ENCODE results near the gene LRMDA.

The LRMDA gene

GRCh38 chr10:76268530-76268929 lies 837.1 kb downstream of the LRMDA start:
- CTCF ChIA-PET: interaction anchor here (0.6 kb wide), 1 partner anchor 231 kb away, joined by 4 read pairs; no protein-coding TSS in a partner anchor
- POLR2A ChIA-PET: no interaction called here
- no peaks in the 10 kb centered on the region for H3K4me1 ChIP-seq (ENCODE audit: control insufficient read depth, insufficient read depth, low read length)
- TF ChIP-seq ZBTB7A (tag by site-specific recombination; IDR thresholded peaks at IDR 0.05; ENCODE audit: low read depth) (no peak), ZNF112 (tag by site-specific recombination; IDR thresholded peaks at IDR 0.05) (no peak), ZNF560 (tag by site-specific recombination; IDR thresholded peaks at IDR 0.05; ENCODE audit: borderline replicate concordance) (no peak), ZNF747 (tag by site-specific recombination; IDR thresholded peaks at IDR 0.05) (no peak), ZNF274 (IDR thresholded peaks at IDR 0.05; ENCODE audit: low read length) (no peak), ZNF274 (tag by site-specific recombination; IDR thresholded peaks at IDR 0.05; ENCODE audit: borderline replicate concordance) (no peak), INSM2 (tag by site-specific recombination; IDR thresholded peaks at IDR 0.05) (no peak), ZNF37A (tag by site-specific recombination; IDR thresholded peaks at IDR 0.05) (no peak), ZBTB8A (tag by site-specific recombination; IDR thresholded peaks at IDR 0.05) (no peak), ZNF600 (tag by site-specific recombination; IDR thresholded peaks at IDR 0.05) (no peak), ZNF558 (tag by site-specific recombination; IDR thresholded peaks at IDR 0.05) (no peak), ZNF626 (tag by site-specific recombination; IDR thresholded peaks at IDR 0.05) (no peak), ZSCAN30 (tag by site-specific recombination; IDR thresholded peaks at IDR 0.05) (no peak), ZNF155 (tag by site-specific recombination; IDR thresholded peaks at IDR 0.05) (no peak), KLF17 (tag by site-specific recombination; IDR thresholded peaks at IDR 0.05) (no peak), ZFP41 (tag by site-specific recombination; IDR thresholded peaks at IDR 0.05; ENCODE audit: borderline replicate concordance) (no peak), PRDM10 (tag by site-specific recombination; IDR thresholded peaks at IDR 0.05) (no peak), SP3 (tag by site-specific recombination; IDR thresholded peaks at IDR 0.05) (no peak), ZNF433 (tag by site-specific recombination; IDR thresholded peaks at IDR 0.05; ENCODE audit: low read depth) (no peak)
- no peaks in the 10 kb centered on the region for H3K9me3 ChIP-seq (ENCODE audit: control insufficient read depth, insufficient read depth, low read depth, low read length)
- no peaks in the 10 kb centered on the region for H3K36me3 ChIP-seq (ENCODE audit: control insufficient read depth in 2 of 2, insufficient read depth in 1 of 2, low read length in 2 of 2)
- H3K4me3 ChIP-seq (ENCODE audit: low read depth, low read length): no peak overlapping the region
- H3K27ac ChIP-seq (ENCODE audit: extremely low read depth, low read depth, low read length): no peak overlapping the region

- H3K36me3 ChIP-seq (ENCODE audit: control insufficient read depth in 2 of 2, insufficient read depth in 1 of 2, low read length in 2 of 2): no peaks in the 10 kb centered on the region
- ChIA-PET CTCF (no interaction called here), POLR2A (no interaction called here)
- no peaks in the 10 kb centered on the region for H3K4me1 ChIP-seq (ENCODE audit: control insufficient read depth, insufficient read depth, low read length)
- no peaks in the 10 kb centered on the region for H3K9me3 ChIP-seq (ENCODE audit: control insufficient read depth, insufficient read depth, low read depth, low read length)
- no peak overlapping the region for H3K27ac ChIP-seq (ENCODE audit: extremely low read depth, low read depth, low read length)
- no peak overlapping the region for H3K4me3 ChIP-seq (ENCODE audit: low read depth, low read length)
- no peak for TF ChIP-seq KLF8 (tag by site-specific recombination; IDR thresholded peaks at IDR 0.05)
- TF ChIP-seq ZNF623 (tag by site-specific recombination; IDR thresholded peaks at IDR 0.05): no peak
- no peak for TF ChIP-seq RBAK (tag by site-specific recombination; IDR thresholded peaks at IDR 0.05)
- TF ChIP-seq SALL2 (tag by site-specific recombination; IDR thresholded peaks at IDR 0.05; ENCODE audit: borderline replicate concordance): no peak
- TF ChIP-seq KLF16 (tag by site-specific recombination; IDR thresholded peaks at IDR 0.05): no peak
- no peak for TF ChIP-seq GLIS2 (tag by site-specific recombination; IDR thresholded peaks at IDR 0.05)
- TF ChIP-seq ZBTB21 (tag by site-specific recombination; IDR thresholded peaks at IDR 0.05): no peak
- no peak for TF ChIP-seq ZSCAN5A (tag by site-specific recombination; IDR thresholded peaks at IDR 0.05)
- no peak for TF ChIP-seq ZNF768 (tag by site-specific recombination; IDR thresholded peaks at IDR 0.05)
- TF ChIP-seq REPIN1 (tag by site-specific recombination; IDR thresholded peaks at IDR 0.05; ENCODE audit: low read depth): no peak
- TF ChIP-seq ZBTB48 (tag by site-specific recombination; IDR thresholded peaks at IDR 0.05): no peak
Observed at GRCh38 chr10:76268954-76269353, 837.5 kb downstream of the LRMDA start.
